ENCODE results near the gene TBP.
"Not testable (repeated sequence)": the region's sequence is repeated elsewhere in the genome, so short reads cannot be mapped to it uniquely, and the experiment has no call there.

TBP gene

GRCh38 chr6:170536671-170537070, 17.5 kb upstream of the TBP start:
- DNase-seq = no peak

DNA sequence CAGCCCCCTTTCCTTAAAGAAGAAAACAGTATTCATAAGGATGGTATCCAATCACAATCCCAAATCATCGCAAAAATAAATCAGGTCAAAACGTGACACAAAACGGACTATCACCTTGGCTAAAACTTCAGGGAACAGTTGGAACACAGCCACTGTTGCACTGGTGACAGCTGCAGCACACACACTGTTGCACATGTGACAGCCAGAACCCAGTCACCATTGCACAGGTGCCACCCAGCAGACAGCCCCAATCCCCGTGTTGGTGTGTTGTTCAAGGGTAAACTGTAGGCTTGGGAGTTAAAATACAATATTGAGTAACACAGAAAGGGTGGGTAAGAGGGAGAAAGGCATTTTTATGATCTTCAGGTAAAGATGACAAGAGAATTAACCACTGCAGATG, 16.8 kb upstream of the TBP start:
- DNase-seq = no peak

DNA sequence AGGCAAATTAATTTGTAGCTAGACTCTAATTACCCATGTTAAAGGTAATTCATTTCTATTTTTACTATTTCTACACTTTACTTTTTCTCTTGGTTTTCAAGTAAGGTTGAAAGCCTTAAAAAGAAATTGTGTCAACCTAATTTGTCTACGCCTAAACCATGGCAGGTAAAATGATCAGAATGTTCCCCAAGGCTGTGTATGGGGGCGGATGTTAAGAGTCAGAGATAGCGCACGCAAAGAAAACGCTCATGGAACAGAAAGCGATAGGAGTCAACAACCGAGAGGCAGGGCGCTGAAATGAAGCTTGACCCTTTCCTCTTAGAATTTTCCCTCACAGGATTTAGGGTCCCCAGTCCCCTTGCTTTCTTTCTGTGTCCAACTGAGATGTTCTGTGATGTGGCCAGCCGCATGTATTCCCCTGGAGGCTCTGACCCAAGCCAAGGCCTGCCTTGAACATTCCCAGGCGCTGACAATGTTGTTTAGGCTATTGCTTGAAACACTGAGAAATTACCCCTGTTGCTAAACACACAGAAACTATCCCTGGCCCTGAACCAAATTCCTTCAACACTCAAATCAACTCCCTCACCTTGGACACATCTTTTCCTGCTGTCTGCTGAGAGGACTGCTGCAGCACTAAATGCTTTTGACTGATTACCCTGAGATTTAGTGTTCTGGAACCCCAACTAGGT, 12.0 kb upstream of the TBP start:
- no peak for DNase-seq

DNA sequence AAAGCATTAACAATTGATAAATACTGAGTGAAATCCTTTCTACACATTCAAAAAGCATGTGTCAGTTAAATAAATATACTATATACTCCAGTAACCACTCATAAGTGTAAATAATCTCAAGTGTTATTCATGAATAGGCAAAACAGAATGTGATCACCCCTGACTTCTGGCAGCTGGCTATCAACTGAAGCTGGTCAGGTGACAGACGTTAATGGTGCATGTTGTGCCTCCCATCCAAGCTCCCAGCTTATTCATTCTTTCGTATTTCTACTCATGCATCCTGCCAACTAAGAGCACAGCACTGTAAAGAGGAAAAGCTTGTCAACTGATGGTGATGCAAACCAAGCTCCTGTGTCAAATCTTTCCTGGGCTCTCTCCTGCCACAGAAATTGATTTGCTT, 8.8 kb upstream of the TBP start:
- DNase-seq = no peak

DNA sequence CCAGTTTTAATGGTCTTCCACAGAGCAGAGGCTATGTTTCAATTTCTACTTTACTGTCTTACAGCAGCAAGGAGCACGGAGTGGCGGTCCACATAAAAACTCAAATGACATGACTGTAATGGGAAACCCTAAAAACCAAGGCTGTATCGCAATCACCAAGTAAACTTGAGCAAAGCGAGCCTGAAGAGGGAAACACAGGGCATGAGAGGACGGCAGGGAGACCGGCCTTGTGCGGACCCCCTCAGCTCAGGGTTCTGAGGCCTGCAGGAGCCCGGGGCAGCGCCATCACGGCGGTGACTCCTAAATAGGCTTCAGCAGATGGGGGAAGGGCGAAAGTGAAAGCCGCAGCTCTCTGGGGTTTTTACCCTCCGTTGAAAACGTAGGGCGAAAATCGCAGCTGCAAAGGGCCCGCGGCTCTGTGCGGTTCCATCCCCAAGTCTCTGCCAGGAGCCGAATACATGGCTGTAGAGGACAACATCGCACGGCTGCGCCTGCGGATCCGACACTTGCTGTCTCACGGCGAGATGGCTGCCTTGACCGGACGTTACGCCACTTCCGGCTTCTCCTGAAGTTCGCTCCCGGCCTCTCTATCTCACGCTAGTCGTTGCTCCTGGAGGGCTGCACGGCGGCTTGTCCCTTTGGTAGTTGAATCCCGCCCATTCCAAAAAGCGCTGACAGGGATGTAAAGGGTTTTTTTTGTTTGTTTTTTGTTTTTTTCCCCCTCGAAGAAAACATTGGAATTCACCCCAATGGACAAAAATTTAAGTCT, 1.2 kb upstream of the TBP start, which contains the start of gene PSMB1:
Gene PSMB1, minus strand, starts transcription at position 543 of the 769 bp plus-strand sequence. Its CDS starts 65 bp downstream, at position 478.
- peak; percentile 49 for DNase-seq

- no peak for DNase-seq
Observed at GRCh38 chr6:170553534-170554012, 596 bp upstream of the TBP start.

GRCh38 chr6:170554796-170555137, 598 bp downstream of the TBP start:
- DNase-seq = no peak

DNA sequence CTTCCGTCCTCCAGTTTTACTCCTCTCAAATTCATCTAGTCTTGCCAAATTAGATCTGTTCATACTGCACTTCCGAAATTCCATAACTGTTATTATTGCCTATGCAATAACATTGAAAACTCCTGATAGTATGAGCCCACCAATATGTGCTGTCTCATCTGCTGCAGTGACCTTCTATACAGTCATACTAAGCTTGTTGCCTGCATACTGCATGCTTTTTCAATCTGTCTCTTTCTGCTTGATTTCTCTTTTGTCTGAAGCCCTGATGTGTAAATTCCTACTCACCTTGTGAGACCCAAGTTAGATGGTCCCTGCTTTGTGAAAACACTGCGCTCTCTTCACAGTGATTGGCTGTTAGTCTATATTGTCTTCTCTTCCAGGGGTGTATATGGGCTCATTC, 1.1 kb downstream of the TBP start:
- DNase-seq = no peak

DNA sequence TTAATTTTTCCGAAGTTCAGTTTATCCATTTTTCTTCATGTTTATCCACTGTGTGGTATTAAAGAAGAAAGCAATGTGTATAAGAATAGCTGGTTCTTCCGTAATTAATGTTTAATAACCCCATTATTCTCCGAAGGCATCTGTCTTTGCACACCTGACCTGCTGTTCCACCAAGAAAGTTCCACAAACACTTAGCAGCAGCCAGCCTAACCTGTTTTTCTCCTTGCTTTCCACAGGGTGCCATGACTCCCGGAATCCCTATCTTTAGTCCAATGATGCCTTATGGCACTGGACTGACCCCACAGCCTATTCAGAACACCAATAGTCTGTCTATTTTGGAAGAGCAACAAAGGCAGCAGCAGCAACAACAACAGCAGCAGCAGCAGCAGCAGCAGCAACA, 7.4 kb downstream of the TBP start:
- DNase-seq = no peak

GRCh38 chr6:170564936-170565530, 10.9 kb downstream of the TBP start:
- no peak for DNase-seq

DNA sequence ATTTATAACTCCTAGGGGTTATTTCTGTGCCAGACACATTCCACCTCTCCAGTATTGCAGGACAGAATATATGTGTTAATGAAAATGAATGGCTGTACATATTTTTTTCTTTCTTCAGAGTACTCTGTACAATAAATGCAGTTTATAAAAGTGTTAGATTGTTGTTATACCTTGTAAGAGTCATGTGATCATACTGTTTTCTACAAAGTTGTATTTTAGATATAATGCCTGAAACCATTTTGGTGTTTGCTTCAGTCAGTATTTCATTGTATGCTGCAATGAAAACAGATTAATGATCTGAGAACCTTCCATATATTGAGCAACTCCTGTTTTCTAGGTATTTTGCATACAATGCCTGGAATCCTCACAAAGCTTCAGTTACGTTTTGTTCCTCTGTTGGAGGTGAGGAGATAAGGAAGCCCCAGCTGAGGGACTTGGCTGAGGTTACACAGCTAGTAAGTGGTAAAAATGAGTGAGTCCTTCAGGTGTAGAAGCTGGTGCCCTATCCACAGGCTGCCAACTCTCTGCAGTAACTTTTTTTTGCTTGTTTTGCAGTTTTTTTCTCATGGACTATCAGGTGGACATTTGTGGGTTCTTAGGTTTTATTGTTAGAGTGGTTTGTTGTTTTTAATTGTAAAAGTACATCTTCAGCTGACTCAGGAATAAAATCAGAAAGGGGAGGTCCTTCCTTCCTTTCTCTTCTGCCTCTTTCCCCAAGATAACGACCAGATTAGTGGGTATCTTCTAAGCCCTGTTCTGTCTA, 18.7 kb downstream of the TBP start:
- no peak for DNase-seq

DNA sequence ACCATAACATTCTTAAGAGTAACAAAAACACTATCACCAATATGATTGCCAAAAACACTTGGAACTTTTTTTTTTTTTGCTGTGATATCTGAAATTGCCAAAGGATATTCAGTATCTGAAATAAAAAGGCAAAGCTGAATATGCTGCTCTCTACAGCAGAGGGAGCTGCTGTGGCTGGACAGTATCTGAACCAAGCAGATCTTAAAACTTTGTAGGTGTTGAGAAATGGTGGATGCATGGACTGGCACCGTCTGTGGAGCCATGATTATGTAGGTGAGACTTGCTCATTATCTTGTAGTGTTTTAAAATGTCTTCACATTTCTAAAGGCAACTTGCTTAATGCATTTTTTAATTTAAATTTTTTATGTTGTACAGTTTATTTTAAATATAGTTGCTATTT, 21.1 kb downstream of the TBP start:
- no peak for DNase-seq

- DNase-seq = no peak
Observed at GRCh38 chr6:170578909-170579308, 24.7 kb downstream of the TBP start.

DNA sequence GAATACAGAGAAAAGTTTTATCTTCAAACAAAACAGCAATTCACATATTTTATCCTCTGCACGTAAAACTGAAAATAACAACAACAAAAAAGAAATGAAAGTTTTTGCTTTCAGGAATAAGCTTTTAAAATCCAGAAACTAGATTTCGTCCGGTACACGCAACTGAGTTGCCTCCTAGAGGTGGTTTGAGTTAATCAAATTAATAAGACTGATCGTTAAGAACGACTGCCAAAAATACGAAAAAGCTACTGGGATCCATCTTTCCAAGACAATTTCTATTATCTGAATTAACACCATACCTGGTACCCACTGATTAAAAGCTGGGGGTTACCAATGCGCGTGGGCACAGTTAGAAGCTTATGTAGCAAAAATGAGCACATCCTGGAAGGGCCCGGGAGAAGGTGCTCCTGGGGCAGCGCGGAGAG, 29.6 kb downstream of the TBP start:
- DNase-seq = no peak

- peak; percentile 81 for DNase-seq
Observed at GRCh38 chr6:170584181-170584953, 30.2 kb downstream of the TBP start, which contains the start of gene PDCD2. Gene PDCD2 (minus strand): TSS chr6:170584637. CDS start chr6:170584581, 56 bp downstream.

DNA sequence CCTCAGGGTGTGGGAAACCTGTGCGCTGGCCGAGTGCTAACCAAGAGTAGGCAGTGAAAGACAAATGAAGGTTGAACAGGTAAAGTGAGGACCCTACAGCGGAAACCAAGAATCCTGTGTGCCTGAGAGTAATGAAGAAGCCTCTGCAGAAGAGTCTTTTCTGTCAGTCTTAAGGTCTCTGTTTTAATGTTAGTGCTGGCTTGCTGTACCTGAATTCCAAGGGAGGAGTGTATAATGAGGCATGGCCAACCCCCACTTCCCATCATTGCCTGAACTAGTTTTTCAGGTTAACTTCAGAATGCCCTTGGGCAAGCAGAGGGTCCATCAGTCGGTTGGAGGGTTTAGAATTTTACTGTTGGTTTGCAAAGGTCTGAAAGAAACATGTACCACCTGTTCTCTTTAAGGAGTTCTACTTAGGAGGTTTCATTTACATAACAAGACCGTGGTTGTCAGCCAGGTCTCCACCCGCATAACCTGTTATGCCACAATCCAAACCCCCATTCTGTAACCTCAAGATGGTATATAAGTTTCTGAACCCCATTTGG, 30.9 kb downstream of the TBP start:
- DNase-seq = no peak

- no peak for DNase-seq
Observed at GRCh38 chr6:170590725-170591124, 36.6 kb downstream of the TBP start.

GRCh38 chr6:170596426-170596825, 42.3 kb downstream of the TBP start:
- DNase-seq = no peak

- no peak for DNase-seq
Observed at GRCh38 chr6:170597278-170597677, 43.1 kb downstream of the TBP start.

DNA sequence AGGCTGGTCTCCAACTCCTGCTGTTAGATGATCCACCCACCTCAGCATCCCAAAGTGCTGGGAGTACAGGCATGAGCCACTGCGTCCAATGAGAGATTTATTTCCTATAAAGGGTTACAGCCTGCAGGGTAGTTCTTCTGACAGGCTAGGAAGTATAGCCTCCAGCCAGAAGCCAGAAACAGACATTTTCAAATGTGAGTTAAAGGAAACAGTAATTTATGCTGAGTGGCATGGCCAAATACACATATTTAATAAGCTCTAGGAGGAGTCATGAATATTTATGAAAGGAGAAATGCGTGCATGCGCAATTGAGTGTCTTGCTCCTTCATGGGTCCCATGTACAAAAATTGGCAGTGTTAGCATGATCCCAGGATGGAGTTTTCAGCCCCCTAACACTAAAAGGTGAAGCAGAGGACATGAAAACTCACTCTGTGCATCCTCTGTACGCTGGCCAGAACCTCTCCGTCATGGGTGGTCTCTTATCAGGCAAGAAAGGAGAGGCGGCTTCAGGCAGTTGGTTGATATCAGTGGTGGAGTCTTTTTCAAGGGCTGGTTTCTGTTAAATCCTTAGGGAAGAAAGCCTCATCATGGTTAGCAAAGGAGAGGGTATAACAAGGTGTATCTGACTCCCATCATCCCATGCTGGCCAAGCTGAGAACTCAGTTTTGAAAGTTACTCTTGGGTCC, 51.5 kb downstream of the TBP start:
- DNase-seq = no peak

GRCh38 chr6:170609225-170609624, 55.1 kb downstream of the TBP start:
- DNase-seq = not testable (repeated sequence)
